Body of pancreas (tissue), 4 donors: Measurements from ENCODE around the gene GSK3B.

Experiments used
- CTCF ChIP-seq, 7 experiments: fragments of 450-650 bp in 4 of 7; fragments of 200-600 bp in 3 of 7; sonication (generic) in 3 of 7; IDR thresholded peaks; one replicate each; pipeline ENCODE4 v1.5.1; 2016 to 2019; ENCODE audit warnings: antibody characterized with exemption in 7 of 7
- POLR2A ChIP-seq, 3 donors: fragments of 450-650 bp; IDR thresholded peaks; one replicate each; pipeline ENCODE4 v1.6.1; 2016; ENCODE audit warnings: antibody characterized with exemption in 3 of 3, mild to moderate bottlenecking in 2 of 3

- no peak for TF ChIP-seq CTCF (IDR thresholded peaks at IDR 0.05)
- no peak for TF ChIP-seq POLR2A (IDR thresholded peaks at IDR 0.05)
Observed at GRCh38 chr3:120062474-120062873, 31.8 kb downstream of the GSK3B start.
